T-cell (primary cell): ENCODE results near the gene MYRIP. TPM values are rescaled to one million over a fixed set of nuclear protein-coding genes. Genes with fewer than 3 reads are reported as not detected.

Experiments
- ATAC-seq, 4 experiments: fragments of 200-7000 bp in 3 of 4; fragments of 150-1000 bp in 1 of 4; cut with Tn5 transposase; replicated peaks in 1 of 4; 1 replicate in 3 of 4; 2 replicates in 1 of 4; pipeline ENCODE4 v1.10.0; 2021; ENCODE audit warnings: moderate library complexity in 3 of 4, mild to moderate bottlenecking in 2 of 4, moderate number of reproducible peaks in 1 of 4
- CTCF ChIA-PET, 2 donors: fragments of 300-600 bp; sonication (Branson Sonifier 250); formaldehyde crosslinking; loops; one replicate each; lab custom pipeline; 2022; ENCODE audit warnings: antibody characterized with exemption in 2 of 2; lab: Charles Lee
- POLR2A ChIA-PET, 2 donors: fragments of 300-600 bp; sonication (Branson Sonifier 250); formaldehyde crosslinking; loops; one replicate each; lab custom pipeline; 2022; ENCODE audit warnings: antibody characterized with exemption in 2 of 2; lab: Charles Lee
- DNase-seq, 35 experiments: peaks; one replicate each; pipeline versions ENCODE4 v3.0.0 to v3.0.0-alpha.2; 2013 to 2023
- H3K27ac ChIP-seq: one replicate; pipeline ENCODE4 v1.5.1; 2013; ENCODE audit warnings: low read length
- H3K27me3 ChIP-seq, 2 experiments: replicated peaks in 1 of 2; 1 replicate in 1 of 2; 2 replicates in 1 of 2; pipeline versions ENCODE4 v1.6.1 to v1.7.0; 2013; ENCODE audit warnings: low read length in 1 of 2, mixed read lengths in 1 of 2; ENCODE audit not compliant: control insufficient read depth in 2 of 2, insufficient read depth in 2 of 2; ENCODE audit errors: extremely low read depth in 1 of 2
- H3K36me3 ChIP-seq, 2 donors: 1 replicate in 1 of 2; 2 replicates in 1 of 2; pipeline versions ENCODE4 v1.6.1 to v1.7.0; 2013; ENCODE audit warnings: low read length in 1 of 2; ENCODE audit not compliant: control insufficient read depth in 2 of 2, insufficient read depth in 1 of 2; ENCODE audit errors: extremely low read depth in 1 of 2
- H3K4me1 ChIP-seq, 2 experiments: 1 replicate in 1 of 2; 2 replicates in 1 of 2; pipeline versions ENCODE4 v1.6.1 to v1.7.0; 2013; ENCODE audit warnings: low read length in 2 of 2, mixed read lengths in 1 of 2; ENCODE audit not compliant: insufficient read depth in 2 of 2, control insufficient read depth in 1 of 2; ENCODE audit errors: extremely low read depth in 1 of 2
- H3K4me3 ChIP-seq, 2 donors: 1 replicate in 1 of 2; 2 replicates in 1 of 2; pipeline versions ENCODE4 v1.5.1 to v1.7.0; 2013; ENCODE audit warnings: mild to moderate bottlenecking in 2 of 2, low read length in 1 of 2, moderate library complexity in 1 of 2; ENCODE audit not compliant: control insufficient read depth in 1 of 2; ENCODE audit errors: extremely low read depth in 1 of 2
- H3K9me3 ChIP-seq: 2 replicates; pipeline ENCODE4 v1.7.0; 2013
- H3K27ac Mint-ChIP-seq, 2 donors: one replicate each; pipeline ENCODE4 v1.8.0; 2020 to 2021; ENCODE audit warnings: mild to moderate bottlenecking in 2 of 2, mixed read lengths in 2 of 2
- H3K27me3 Mint-ChIP-seq, 2 donors: one replicate each; pipeline ENCODE4 v1.8.0; 2021 to 2022; ENCODE audit warnings: mixed read lengths in 2 of 2
- H3K36me3 Mint-ChIP-seq: one replicate; pipeline ENCODE4 v1.8.0; 2021; ENCODE audit warnings: mixed read lengths
- H3K4me1 Mint-ChIP-seq, 3 donors: one replicate each; pipeline ENCODE4 v1.8.0; 2020 to 2022; ENCODE audit warnings: mixed read lengths in 3 of 3, mild to moderate bottlenecking in 1 of 3
- H3K4me3 Mint-ChIP-seq, 3 donors: one replicate each; pipeline ENCODE4 v1.8.0; 2020 to 2022; ENCODE audit warnings: mild to moderate bottlenecking in 3 of 3, mixed read lengths in 3 of 3, moderate library complexity in 3 of 3
- H3K9me3 Mint-ChIP-seq, 3 donors: one replicate each; pipeline ENCODE4 v1.8.0; 2020 to 2022; ENCODE audit warnings: mixed read lengths in 3 of 3
- WGBS: methylation state at CpG from one replicate; pipeline ENCODE4 v1.1.5; 2013; ENCODE audit warnings: missing lambda C conversion rate; ENCODE audit not compliant: insufficient coverage; 5-methylcytosine and 5-hydroxymethylcytosine counted together
- total RNA-seq, 35 experiments: library from RNA in 6 of 35; stranded (reverse) in 6 of 35; fragments of 120-200 nt in 1 of 35; gene quantifications; one replicate each; pipeline versions ENCODE4 v1.2.1 to v1.2.4 and lab custom pipeline; 2013 to 2026

MYRIP gene
- total RNA-seq, 5 donors from 2014 or later (not counting 1 experiment from before 2014, with no cell fraction given) = not detected

DNA sequence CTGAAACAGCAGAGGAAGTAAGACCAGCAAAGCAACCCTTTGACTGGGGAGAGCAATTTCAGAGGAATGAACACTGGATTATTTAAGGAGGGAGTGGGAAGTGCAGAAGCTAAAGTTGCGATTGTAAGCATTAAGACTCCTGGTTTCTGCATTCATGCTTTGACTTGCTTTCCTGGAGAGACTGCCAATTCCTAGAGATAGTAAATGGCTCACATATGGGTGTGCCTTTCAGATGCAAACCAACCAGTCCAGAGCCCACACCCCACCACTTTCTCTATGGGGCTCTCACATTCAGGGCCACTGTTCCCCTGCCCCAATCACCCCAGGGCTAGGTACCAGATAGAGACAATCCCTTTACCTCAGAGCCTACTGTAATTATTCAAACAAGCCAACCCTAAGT is 299.2 kb downstream of the MYRIP start:
- no peaks in the 10 kb centered on the region for H3K36me3 Mint-ChIP-seq
- H3K4me1 ChIP-seq = no peaks in the 10 kb centered on the region
- no peaks in the 10 kb centered on the region for H3K27me3 ChIP-seq
- H3K27me3 Mint-ChIP-seq = peaks cover 2 to 9% of the 10 kb centered on the region in 2 donors
- no peaks in the 10 kb centered on the region for H3K9me3 Mint-ChIP-seq
- no peaks in the 10 kb centered on the region for H3K9me3 ChIP-seq
- no peak overlapping the region for H3K27ac ChIP-seq
- ChIA-PET POLR2A (no interaction called here), CTCF (interaction anchor here in 1 of 2 donors (0.7 kb wide), 1 partner anchor 23 kb away, joined by 4 read pairs; no protein-coding TSS in a partner anchor)
- H3K4me1 Mint-ChIP-seq = no peaks in the 10 kb centered on the region
- no peak overlapping the region for H3K4me3 Mint-ChIP-seq
- H3K27ac Mint-ChIP-seq = no peak overlapping the region
- WGBS = 60% methylated on average over 1 of the region's 1 CpG
- H3K4me3 ChIP-seq = no peak overlapping the region
- H3K36me3 ChIP-seq = no peaks in the 10 kb centered on the region
- ATAC-seq (no peak), DNase-seq (no peak)

DNA sequence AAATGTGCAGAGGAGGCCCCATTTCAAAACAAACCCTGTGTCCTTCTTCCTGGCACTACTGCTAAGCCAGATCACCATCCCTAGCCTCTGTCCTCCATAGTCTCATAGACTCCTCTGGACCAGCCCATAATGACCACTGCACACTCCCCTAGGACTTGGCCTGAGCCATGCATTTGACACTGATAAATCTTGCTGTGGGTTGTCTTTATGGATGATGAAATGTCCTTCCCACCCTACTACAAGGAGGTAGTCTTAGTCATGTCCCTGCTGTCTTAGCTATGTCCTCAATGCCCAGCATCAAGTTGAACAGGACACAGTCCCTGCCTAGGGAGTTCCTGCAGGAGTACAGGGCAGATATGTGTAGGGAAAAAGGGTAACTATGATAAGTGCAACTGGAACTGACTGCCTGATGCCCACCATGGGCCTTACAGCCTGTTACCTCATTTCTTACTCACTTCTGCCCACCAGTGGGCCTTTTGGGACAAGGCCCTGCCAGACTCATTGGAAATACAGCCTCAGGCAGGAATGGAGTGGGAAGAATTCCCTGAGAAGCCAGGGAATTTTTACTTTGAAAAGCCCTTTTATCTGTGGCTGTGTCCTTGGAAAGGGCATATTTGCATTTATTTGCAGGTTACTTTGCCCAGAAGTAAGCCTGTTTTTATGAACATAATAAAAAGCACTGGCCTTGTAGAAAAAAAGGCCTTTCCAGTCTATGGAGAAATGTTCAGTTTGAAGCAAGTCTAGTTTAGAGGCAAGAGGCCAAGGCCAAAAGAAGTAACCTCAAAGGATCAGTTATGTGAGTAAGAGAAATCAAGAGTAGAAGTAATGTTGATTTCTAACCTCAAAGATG is 300.5 kb downstream of the MYRIP start:
- no peaks in the 10 kb centered on the region for H3K36me3 Mint-ChIP-seq
- Histone ChIP-seq H3K36me3 (no peaks in the 10 kb centered on the region), H3K27me3 (no peaks in the 10 kb centered on the region), H3K4me1 (no peaks in the 10 kb centered on the region), H3K4me3 (no peak overlapping the region), H3K27ac (no peak overlapping the region), H3K9me3 (no peaks in the 10 kb centered on the region)
- POLR2A ChIA-PET = no interaction called here
- ATAC-seq = no peak
- H3K9me3 Mint-ChIP-seq = no peaks in the 10 kb centered on the region
- no peaks in the 10 kb centered on the region for H3K4me1 Mint-ChIP-seq
- CTCF ChIA-PET = no interaction called here
- no peak for DNase-seq
- H3K27me3 Mint-ChIP-seq = peaks cover 2 to 9% of the 10 kb centered on the region in 2 donors
- H3K27ac Mint-ChIP-seq = no peak overlapping the region
- no peak overlapping the region for H3K4me3 Mint-ChIP-seq

- ATAC-seq = no peak
- Histone ChIP-seq H3K4me1 (no peaks in the 10 kb centered on the region), H3K36me3 (no peaks in the 10 kb centered on the region), H3K4me3 (no peak overlapping the region), H3K27me3 (no peaks in the 10 kb centered on the region), H3K27ac (no peak overlapping the region), H3K9me3 (no peaks in the 10 kb centered on the region)
- Mint-ChIP-seq H3K27ac (no peak overlapping the region), H3K9me3 (no peaks in the 10 kb centered on the region), H3K4me1 (no peaks in the 10 kb centered on the region), H3K27me3 (peaks cover 5 to 9% of the 10 kb centered on the region in 2 donors), H3K36me3 (no peaks in the 10 kb centered on the region), H3K4me3 (no peak overlapping the region)
- WGBS = 60% methylated on average over 1 of the region's 9 CpGs
- ChIA-PET CTCF (no interaction called here), POLR2A (interaction anchor here in 1 of 2 donors (0.7 kb wide), 1 partner anchor 75 kb away, joined by 3 read pairs; no protein-coding TSS in a partner anchor)
- DNase-seq = no peak
Observed at GRCh38 chr3:40116478-40117177, 307.2 kb downstream of the MYRIP start.

- POLR2A ChIA-PET = no interaction called here
- H3K27me3 Mint-ChIP-seq = peaks cover 5 to 9% of the 10 kb centered on the region in 2 donors
- CTCF ChIA-PET = no interaction called here
- H3K27me3 ChIP-seq = no peaks in the 10 kb centered on the region
- no peak overlapping the region for H3K4me3 ChIP-seq
- no peak overlapping the region for H3K27ac ChIP-seq
- ATAC-seq = no peak
- no peaks in the 10 kb centered on the region for H3K36me3 ChIP-seq
- no peaks in the 10 kb centered on the region for H3K4me1 ChIP-seq
- H3K4me3 Mint-ChIP-seq = no peak overlapping the region
- H3K4me1 Mint-ChIP-seq = no peaks in the 10 kb centered on the region
- H3K36me3 Mint-ChIP-seq = no peaks in the 10 kb centered on the region
- no peak for DNase-seq
- no peaks in the 10 kb centered on the region for H3K9me3 ChIP-seq
- H3K27ac Mint-ChIP-seq = no peak overlapping the region
- no peaks in the 10 kb centered on the region for H3K9me3 Mint-ChIP-seq
- 100% methylated on average over 1 of the region's 2 CpGs for WGBS
Observed at GRCh38 chr3:40118091-40118490, 308.7 kb downstream of the MYRIP start.

- no peaks in the 10 kb centered on the region for H3K36me3 ChIP-seq
- no peak for DNase-seq
- no peaks in the 10 kb centered on the region for H3K27me3 ChIP-seq
- no peaks in the 10 kb centered on the region for H3K9me3 ChIP-seq
- WGBS = 80% methylated on average over 1 of the region's 3 CpGs
- H3K27ac Mint-ChIP-seq = no peak overlapping the region
- CTCF ChIA-PET = interaction anchor here in 1 of 2 donors (0.6 kb wide), 1 partner anchor 1380 kb away, joined by 3 read pairs; no protein-coding TSS in a partner anchor
- no peaks in the 10 kb centered on the region for H3K9me3 Mint-ChIP-seq
- H3K4me3 Mint-ChIP-seq = no peak overlapping the region
- no peak for ATAC-seq
- H3K4me1 ChIP-seq = no peaks in the 10 kb centered on the region
- POLR2A ChIA-PET = no interaction called here
- H3K36me3 Mint-ChIP-seq = no peaks in the 10 kb centered on the region
- no peak overlapping the region for H3K27ac ChIP-seq
- no peak overlapping the region for H3K4me3 ChIP-seq
- peaks cover 3 to 9% of the 10 kb centered on the region in 2 donors for H3K27me3 Mint-ChIP-seq
- no peaks in the 10 kb centered on the region for H3K4me1 Mint-ChIP-seq
Observed at GRCh38 chr3:40120067-40120692, 310.8 kb downstream of the MYRIP start.

DNA sequence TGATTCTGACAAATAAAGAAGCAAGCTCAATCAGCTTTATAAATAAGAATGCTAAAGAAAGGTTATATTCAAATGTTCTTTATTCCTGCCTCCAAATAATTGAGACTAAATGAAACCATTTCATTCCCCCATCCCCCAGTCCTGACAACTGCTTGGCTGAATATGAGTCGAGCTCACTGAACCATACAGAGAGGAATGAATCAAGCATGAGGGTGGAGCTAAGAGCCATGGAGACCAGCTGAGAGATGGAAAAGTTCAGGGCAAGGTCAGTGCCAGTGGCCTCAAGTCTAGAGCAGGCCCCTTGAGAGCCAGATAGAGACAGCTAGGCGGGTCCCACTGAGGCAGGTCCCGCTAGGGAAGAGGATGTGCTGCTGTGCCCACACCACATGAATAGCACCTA is 311.4 kb downstream of the MYRIP start:
- H3K4me3 Mint-ChIP-seq = no peak overlapping the region
- no peaks in the 10 kb centered on the region for H3K4me1 ChIP-seq
- H3K4me1 Mint-ChIP-seq = no peaks in the 10 kb centered on the region
- no peaks in the 10 kb centered on the region for H3K36me3 Mint-ChIP-seq
- ATAC-seq = no peak
- POLR2A ChIA-PET = no interaction called here
- peaks cover 3 to 9% of the 10 kb centered on the region in 2 donors for H3K27me3 Mint-ChIP-seq
- no peak overlapping the region for H3K4me3 ChIP-seq
- no peak overlapping the region for H3K27ac ChIP-seq
- H3K27ac Mint-ChIP-seq = no peak overlapping the region
- no peak for DNase-seq
- H3K27me3 ChIP-seq = no peaks in the 10 kb centered on the region
- WGBS = 78% methylated on average over 2 of the region's 3 CpGs
- H3K9me3 ChIP-seq = no peaks in the 10 kb centered on the region
- CTCF ChIA-PET = interaction anchor here in 1 of 2 donors (0.6 kb wide), 1 partner anchor 1379 kb away, joined by 3 read pairs; no protein-coding TSS in a partner anchor
- H3K36me3 ChIP-seq = no peaks in the 10 kb centered on the region
- H3K9me3 Mint-ChIP-seq = no peaks in the 10 kb centered on the region
